Stimulated activated CD4-positive, alpha-beta T cell treated with anti-CD3 and anti-CD28 coated beads, TNF-alpha, amount 100 ng/mL, for 4 hours (primary cell): Measurements from ENCODE around the gene EVA1C.
"Not testable (repeated sequence)": the region's sequence is repeated elsewhere in the genome, so short reads cannot be mapped to it uniquely, and the experiment has no call there.

ENCODE experiments used
- DNase-seq, 3 experiments: peaks; one replicate each; pipeline ENCODE4 v3.0.0-alpha.2; 2020; ENCODE audit warnings: low read depth in 3 of 3

EVA1C gene

GRCh38 chr21:32499249-32500055, 86.9 kb downstream of the EVA1C start:
- no peak for DNase-seq

GRCh38 chr21:32503641-32504040, 91.1 kb downstream of the EVA1C start:
- DNase-seq = not testable (repeated sequence)

- DNase-seq = not testable (repeated sequence)
Measured at GRCh38 chr21:32505767-32506166, 93.3 kb downstream of the EVA1C start.

- DNase-seq = not testable (repeated sequence)
Measured at GRCh38 chr21:32506411-32506965, 94.0 kb downstream of the EVA1C start.

GRCh38 chr21:32507342-32507919, 94.9 kb downstream of the EVA1C start:
- no peak for DNase-seq

- DNase-seq = not testable (repeated sequence)
Measured at GRCh38 chr21:32508036-32508435, 95.5 kb downstream of the EVA1C start.

GRCh38 chr21:32508558-32508957, 96.1 kb downstream of the EVA1C start:
- no peak for DNase-seq

- DNase-seq = not testable (repeated sequence)
Measured at GRCh38 chr21:32508975-32509374, 96.5 kb downstream of the EVA1C start.

- no peak for DNase-seq
Measured at GRCh38 chr21:32514275-32515055, 102.0 kb downstream of the EVA1C start.

GRCh38 chr21:32515874-32516273, 103.4 kb downstream of the EVA1C start:
- no peak for DNase-seq

GRCh38 chr21:32516756-32517649, 104.5 kb downstream of the EVA1C start:
- no peak for DNase-seq

GRCh38 chr21:32519945-32520874, 107.7 kb downstream of the EVA1C start:
- no peak for DNase-seq

GRCh38 chr21:32520875-32521735, 108.6 kb downstream of the EVA1C start:
- DNase-seq = no peak

GRCh38 chr21:32521736-32522355, 109.3 kb downstream of the EVA1C start:
- no peak for DNase-seq

- DNase-seq = no peak
Measured at GRCh38 chr21:32523463-32523862, 111.0 kb downstream of the EVA1C start.

- no peak for DNase-seq
Measured at GRCh38 chr21:32523988-32524719, 111.6 kb downstream of the EVA1C start.

GRCh38 chr21:32525282-32525681, 112.8 kb downstream of the EVA1C start:
- DNase-seq = no peak

- no peak for DNase-seq
Measured at GRCh38 chr21:32529679-32530078, 117.2 kb downstream of the EVA1C start.
